ENCODE results near the gene COL27A1. TPM values are rescaled to one million over a fixed set of nuclear protein-coding genes. Genes with fewer than 3 reads are reported as not detected.
A peak's percentile ranks its signal among the peaks of the same experiment; 100 is the strongest.

Gene COL27A1
- total RNA-seq, 1 donor from 2014 or later = 20.3 TPM

DNA sequence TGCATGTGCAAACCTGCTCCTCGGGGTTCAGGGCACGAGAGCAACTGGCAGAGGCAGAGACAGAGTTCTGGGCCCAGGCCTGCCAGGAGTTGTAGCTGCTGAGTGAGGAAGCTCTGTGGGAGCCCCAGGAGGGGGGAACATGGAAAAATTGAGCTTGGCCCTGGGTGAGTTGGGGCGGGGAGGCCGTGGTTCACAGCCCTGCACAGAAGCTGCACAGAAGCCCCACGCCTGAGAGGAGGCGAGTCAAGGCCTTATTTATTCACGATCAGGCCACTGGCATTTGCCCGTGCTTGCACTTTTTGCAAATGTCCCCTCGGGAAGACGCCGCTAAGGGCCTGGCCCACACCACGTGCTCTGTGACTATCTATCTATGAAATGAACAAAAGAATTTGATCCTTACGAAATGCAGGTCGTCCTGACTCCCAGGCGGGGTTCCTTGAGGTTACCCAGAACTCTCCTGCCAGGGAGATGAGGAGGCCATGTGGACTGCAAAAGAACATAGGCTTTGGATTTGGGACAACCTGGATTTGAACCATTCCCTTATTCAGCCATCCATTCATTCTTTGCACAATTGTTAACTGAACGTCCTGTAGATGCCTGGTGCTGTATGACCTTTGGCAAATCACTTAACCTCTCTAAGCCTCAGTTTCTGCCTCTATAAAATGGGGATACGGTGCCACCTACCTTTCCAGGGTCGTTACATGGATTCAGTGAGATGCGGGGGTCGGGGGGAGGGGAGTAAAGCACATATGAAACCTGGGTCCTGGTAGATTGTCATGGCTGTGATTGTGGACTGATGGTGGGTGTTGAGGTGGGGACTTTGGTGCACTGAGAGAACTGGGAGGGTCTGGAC is 17.9 kb downstream of the COL27A1 start:
- peaks cover 69% of the 10 kb centered on the region for H3K4me1 Mint-ChIP-seq
- TF ChIP-seq, protein P1, sequence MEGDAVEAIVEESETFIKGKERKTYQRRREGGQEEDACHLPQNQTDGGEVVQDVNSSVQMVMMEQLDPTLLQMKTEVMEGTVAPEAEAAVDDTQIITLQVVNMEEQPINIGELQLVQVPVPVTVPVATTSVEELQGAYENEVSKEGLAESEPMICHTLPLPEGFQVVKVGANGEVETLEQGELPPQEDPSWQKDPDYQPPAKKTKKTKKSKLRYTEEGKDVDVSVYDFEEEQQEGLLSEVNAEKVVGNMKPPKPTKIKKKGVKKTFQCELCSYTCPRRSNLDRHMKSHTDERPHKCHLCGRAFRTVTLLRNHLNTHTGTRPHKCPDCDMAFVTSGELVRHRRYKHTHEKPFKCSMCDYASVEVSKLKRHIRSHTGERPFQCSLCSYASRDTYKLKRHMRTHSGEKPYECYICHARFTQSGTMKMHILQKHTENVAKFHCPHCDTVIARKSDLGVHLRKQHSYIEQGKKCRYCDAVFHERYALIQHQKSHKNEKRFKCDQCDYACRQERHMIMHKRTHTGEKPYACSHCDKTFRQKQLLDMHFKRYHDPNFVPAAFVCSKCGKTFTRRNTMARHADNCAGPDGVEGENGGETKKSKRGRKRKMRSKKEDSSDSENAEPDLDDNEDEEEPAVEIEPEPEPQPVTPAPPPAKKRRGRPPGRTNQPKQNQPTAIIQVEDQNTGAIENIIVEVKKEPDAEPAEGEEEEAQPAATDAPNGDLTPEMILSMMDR (conservative IDR thresholded peaks at IDR 0.05) = no peak

DNA sequence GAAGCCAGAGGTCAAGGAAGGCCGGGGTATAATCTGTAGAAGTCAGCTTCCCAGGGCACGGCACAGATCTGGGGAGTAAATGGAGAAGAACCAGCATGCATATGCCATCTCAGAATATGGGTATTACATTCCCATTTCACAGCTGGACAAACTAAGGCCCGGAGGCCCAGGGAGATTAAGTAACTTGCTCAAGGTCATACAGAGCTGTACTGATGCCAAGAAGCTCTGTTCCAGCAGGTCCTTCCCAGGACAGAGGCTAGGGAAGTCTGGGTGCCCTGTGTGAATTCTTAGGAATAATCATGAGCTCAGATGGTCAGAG is 19.2 kb downstream of the COL27A1 start:
- no peak for DNase-seq (ENCODE audit: low read depth, low spot score)
- no peaks in the 10 kb centered on the region for H3K27me3 Mint-ChIP-seq (ENCODE audit: low read depth)
- H3K27ac Mint-ChIP-seq (ENCODE audit: unreplicated experiment) = no peak overlapping the region
- H3K36me3 Mint-ChIP-seq (ENCODE audit: low read depth) = no peaks in the 10 kb centered on the region
- H3K4me1 Mint-ChIP-seq = peaks cover 61% of the 10 kb centered on the region
- H3K9me3 Mint-ChIP-seq = no peaks in the 10 kb centered on the region
- TF ChIP-seq, protein P1 (conservative IDR thresholded peaks at IDR 0.05) = no peak
- H3K4me3 Mint-ChIP-seq = no peak overlapping the region

More for the DNA sequence above, 17.9 kb downstream of the COL27A1 start:
- Mint-ChIP-seq H3K36me3 (ENCODE audit: low read depth) (no peaks in the 10 kb centered on the region), H3K4me3 (no peak overlapping the region), H3K27ac (ENCODE audit: unreplicated experiment) (no peak overlapping the region), H3K27me3 (ENCODE audit: low read depth) (no peaks in the 10 kb centered on the region), H3K9me3 (no peaks in the 10 kb centered on the region)
- no peak for DNase-seq (ENCODE audit: low read depth, low spot score)

- no peak for DNase-seq (ENCODE audit: low read depth, low spot score)
- H3K27me3 Mint-ChIP-seq (ENCODE audit: low read depth) = no peaks in the 10 kb centered on the region
- peaks cover 55% of the 10 kb centered on the region for H3K4me1 Mint-ChIP-seq
- TF ChIP-seq, protein P1 (conservative IDR thresholded peaks at IDR 0.05) = no peak
- H3K9me3 Mint-ChIP-seq = no peaks in the 10 kb centered on the region
- no peaks in the 10 kb centered on the region for H3K36me3 Mint-ChIP-seq (ENCODE audit: low read depth)
- no peak overlapping the region for H3K4me3 Mint-ChIP-seq
- peak overlapping the region; percentile 90 for H3K27ac Mint-ChIP-seq (ENCODE audit: unreplicated experiment)
Measured at GRCh38 chr9:114174876-114175771, 19.8 kb downstream of the COL27A1 start.

- H3K36me3 Mint-ChIP-seq (ENCODE audit: low read depth) = no peaks in the 10 kb centered on the region
- H3K9me3 Mint-ChIP-seq = no peaks in the 10 kb centered on the region
- peaks cover 53% of the 10 kb centered on the region for H3K4me1 Mint-ChIP-seq
- H3K27me3 Mint-ChIP-seq (ENCODE audit: low read depth) = no peaks in the 10 kb centered on the region
- DNase-seq (ENCODE audit: low read depth, low spot score) = no peak
- peak overlapping the region; percentile 5 for H3K27ac Mint-ChIP-seq (ENCODE audit: unreplicated experiment)
- TF ChIP-seq, protein P1 (conservative IDR thresholded peaks at IDR 0.05) = no peak
- no peak overlapping the region for H3K4me3 Mint-ChIP-seq
Measured at GRCh38 chr9:114176624-114177291, 21.4 kb downstream of the COL27A1 start.

GRCh38 chr9:114177423-114178064 is 22.2 kb downstream of the COL27A1 start:
- H3K9me3 Mint-ChIP-seq = no peaks in the 10 kb centered on the region
- peaks cover 50% of the 10 kb centered on the region for H3K4me1 Mint-ChIP-seq
- H3K36me3 Mint-ChIP-seq (ENCODE audit: low read depth) = no peaks in the 10 kb centered on the region
- no peak overlapping the region for H3K4me3 Mint-ChIP-seq
- TF ChIP-seq, protein P1 (conservative IDR thresholded peaks at IDR 0.05) = no peak
- DNase-seq (ENCODE audit: low read depth, low spot score) = no peak
- peak overlapping the region; percentile 19 for H3K27ac Mint-ChIP-seq (ENCODE audit: unreplicated experiment)
- no peaks in the 10 kb centered on the region for H3K27me3 Mint-ChIP-seq (ENCODE audit: low read depth)
